Stimulated activated CD4-positive, alpha-beta T cell treated with anti-CD3 and anti-CD28 coated beads, TNF-alpha, amount 100 ng/mL, for 24 hours (primary cell): ENCODE data around the gene DNASE2.

Experiments used
- DNase-seq, 3 experiments: peaks; one replicate each; pipeline ENCODE4 v3.0.0-alpha.2; 2020; ENCODE audit warnings: low read depth in 3 of 3

Gene DNASE2

DNA sequence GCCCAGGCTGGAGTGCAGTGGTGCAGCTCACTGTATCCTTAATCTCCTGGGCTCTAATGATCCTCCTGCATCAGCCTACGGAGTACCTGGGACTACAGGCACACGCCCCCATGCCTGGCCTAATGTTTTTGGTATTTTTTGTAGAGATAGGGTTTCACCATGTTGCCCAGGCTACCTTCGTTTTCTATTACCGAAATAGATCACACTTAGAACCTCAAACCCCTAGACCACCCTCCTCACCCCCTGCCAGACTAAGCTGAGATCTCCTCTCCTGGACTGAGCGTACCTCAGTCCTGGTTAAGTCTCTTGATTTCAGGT lies 5.4 kb upstream of the DNASE2 start:
- no peak for DNase-seq

DNA sequence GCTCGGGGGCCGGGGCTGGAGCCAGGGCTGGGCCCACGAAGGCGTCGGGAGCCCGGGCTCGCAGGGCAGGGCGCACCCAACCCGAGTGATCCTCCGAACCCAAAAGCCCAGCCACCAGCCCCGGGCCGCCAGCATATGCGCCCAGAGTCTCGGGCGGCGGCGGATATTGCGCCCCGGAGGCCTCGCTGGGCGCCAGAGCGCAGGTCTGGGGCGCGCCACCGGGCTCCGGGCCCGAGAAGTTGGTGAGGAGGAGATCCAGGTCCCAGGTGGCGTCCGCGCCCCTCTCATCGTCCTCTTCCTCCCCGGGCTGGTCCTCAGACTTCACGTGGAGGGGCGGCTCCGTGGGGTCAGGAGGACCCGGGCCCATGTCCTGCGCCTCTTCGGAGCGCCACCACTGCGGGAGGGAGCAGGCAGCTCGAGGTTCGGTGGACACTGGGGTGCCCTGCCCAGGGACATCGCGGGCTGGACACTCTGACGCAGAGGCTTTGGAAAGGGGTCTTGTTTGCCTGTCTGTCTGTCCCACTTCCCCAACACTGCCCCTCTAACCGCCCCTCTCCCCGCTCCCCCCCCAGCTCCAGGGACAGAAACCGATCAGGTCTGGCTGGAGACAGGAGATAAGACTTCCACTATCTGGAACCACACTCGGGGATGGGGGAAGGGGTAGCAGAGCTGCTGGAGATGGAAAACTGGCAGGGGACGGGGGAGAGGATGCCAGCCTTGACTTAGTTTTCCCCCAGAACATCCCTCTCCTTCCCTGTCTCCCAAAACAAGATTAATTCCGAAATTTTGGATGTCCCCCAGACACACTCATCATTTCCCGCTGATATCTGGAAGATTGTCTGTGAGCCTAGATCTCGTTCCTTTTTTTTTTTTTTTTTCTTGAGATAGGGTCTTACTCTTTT lies 4.8 kb upstream of the DNASE2 start:
- DNase-seq, result no peak

DNA sequence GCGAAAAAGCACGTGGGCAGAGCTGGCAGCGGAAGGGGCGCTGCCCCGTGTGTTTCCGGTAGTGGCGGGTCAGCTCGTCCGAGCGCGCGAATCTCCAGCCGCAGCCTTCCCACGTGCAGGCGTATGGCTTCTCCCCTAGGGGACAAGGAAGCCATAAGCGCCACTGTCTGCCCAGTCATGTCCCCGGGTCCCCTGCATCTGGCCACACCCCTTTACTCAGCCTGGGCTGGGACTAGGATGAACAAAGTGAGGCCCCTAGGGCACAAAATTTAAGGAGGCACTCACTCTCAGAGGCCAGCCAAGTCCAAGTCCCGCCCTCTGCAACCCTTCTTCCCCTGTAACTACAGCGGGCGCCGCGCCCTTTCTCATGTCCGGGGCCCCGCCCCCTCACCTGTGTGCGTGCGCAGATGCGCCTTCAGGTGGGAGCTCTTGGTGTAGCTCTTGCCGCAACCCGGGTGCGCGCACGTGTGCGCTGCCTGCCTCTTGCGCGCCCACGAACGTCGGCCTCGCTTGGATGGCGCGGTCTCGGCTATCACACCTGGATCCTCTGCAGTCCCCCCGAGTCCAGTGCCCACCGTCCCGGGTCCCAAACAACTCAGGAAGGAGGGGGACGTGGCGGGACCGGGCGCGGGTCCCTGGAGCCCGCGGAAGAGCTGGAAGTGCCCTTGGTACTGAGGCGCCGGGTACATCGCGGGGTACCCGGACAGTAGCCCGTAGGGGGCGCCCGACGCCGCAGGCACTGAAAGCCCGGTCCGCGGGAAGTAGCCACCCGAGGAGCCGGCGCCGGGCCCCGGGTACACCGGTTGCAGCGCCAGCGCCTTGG lies 3.9 kb upstream of the DNASE2 start:
- DNase-seq, result peak; percentile 74 to 96 (median 79)

DNA sequence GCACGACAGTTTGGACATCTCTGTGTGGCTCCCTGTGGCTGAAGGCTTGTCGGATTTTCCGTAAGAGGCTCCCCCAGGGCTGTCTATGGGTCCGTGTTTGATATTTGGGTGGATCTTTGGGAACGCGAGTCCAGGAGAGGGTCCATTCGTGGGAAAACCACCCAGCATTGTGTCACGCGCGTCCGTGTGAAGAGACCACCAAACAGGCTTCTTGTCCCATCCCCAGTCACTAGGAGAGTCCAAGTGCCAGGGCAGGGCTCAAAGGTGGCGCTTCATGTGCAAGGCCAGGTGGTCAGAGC lies 3.3 kb upstream of the DNASE2 start:
- DNase-seq, result no peak

DNA sequence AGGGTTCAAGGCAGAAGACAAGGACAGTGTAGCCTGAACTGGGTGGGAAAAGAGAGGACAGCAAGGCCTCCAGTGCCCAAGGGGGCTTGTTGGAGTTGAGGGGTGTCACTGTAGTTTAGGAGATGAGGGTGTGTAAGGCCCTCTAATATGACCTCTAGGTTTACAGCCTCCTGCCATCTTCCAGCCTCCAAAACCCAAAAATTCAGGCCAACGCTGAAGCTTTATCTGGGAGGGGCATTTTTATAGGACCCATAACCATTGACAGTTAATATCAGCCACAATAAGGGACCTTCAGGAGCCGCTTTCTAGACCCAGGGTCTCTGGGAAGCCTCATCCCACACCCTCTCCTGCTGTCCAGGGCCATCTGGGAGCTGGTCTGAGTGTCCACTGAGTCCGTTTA lies 3.0 kb upstream of the DNASE2 start:
- no peak for DNase-seq

DNA sequence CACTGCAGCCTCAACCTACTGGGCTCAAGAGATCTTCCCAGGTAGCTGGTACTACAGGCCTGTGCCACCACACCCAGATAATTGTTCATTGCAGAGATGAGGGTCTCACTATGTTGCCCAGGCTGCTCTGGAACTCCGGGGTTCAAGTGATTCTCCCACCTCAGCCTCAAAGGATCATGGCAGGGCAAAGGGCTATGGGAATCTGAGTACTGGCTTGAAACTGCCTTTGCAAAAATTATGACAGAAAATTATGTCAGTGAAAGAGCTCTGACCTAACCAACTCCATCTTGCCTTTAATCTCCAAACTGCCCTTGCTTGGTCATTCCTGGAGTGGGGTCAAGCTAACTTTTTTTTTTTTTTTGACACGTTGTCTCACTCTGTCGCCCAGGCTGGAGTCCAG lies 1.3 kb upstream of the DNASE2 start:
- DNase-seq, result no peak

DNA sequence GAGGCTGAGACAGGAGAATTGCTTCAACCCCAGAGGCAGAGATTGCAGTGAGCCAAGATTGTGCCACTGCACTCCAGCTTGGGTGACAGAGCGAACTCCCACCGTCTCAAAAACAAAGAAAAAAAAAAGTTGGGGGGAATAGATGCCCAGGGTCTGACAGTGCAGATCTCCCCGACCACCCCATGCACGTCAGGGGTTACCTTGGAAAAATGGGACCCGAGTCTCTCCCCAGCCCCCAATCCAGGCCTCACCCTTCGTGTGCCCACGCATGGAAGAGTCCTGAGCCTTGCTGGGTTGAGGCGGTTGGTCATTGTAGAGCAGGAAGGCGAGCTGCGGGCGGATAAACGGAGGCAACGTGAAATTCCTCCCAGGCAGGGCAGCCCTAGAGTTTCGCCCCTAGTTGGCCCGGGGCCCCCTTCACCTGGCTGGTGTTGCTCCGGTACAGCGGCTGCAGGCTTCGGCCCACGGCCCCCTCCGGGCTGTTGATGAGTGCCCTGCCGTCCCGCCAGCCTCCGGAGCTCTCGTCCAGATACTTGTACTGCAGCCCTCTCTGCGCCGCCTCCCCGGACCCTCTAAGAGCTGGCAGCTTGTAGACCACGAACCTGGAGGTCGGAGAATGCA lies 588 bp downstream of the DNASE2 start:
- DNase-seq, result no peak

DNA sequence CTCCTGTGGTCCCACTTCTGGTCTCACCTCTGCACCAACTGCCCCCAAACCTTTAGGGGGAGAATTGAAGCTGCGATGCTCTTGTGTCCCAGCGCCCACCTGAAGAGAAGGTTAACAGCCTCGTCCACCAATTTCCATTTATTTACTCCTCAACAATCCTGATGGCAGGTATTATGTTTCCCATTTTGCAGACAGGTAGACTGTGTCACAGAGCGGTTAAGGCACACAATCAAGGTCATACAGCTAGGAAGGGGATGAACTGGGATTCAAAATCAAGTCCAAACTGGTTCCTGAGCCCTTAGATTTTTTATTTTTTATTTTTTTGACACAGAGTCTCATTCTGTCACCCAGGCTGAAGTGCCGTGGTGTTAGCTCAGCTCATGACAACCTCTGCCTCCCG lies 6.2 kb downstream of the DNASE2 start:
- DNase-seq, result no peak

DNA sequence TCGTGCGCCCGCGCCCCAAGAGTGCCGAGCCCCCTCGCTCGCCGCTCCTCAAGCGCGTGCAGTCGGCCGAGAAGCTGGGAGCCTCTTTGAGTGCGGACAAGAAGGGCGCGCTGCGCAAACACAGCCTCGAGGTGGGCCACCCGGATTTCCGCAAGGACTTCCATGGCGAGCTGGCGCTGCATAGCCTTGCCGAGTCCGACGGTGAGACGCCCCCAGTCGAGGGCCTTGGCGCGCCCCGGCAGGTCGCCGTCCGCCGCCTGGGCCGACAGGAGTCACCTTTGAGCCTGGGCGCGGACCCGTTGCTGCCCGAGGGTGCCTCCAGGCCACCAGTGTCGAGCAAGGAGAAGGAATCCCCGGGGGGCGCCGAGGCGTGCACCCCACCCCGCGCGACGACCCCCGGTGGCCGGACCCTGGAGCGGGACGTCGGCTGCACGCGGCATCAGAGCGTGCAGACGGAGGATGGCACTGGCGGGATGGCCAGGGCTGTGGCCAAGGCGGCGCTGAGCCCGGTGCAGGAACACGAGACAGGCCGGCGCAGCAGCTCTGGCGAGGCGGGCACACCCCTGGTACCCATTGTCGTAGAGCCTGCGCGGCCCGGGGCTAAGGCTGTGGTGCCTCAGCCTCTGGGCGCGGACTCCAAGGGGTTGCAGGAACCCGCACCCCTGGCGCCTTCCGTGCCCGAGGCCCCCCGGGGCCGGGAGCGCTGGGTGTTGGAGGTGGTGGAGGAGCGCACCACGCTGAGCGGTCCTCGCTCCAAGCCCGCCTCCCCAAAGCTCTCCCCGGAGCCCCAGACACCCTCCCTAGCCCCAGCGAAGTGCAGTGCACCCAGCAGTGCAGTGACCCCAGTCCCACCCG lies 7.1 kb downstream of the DNASE2 start:
- no peak for DNase-seq

DNA sequence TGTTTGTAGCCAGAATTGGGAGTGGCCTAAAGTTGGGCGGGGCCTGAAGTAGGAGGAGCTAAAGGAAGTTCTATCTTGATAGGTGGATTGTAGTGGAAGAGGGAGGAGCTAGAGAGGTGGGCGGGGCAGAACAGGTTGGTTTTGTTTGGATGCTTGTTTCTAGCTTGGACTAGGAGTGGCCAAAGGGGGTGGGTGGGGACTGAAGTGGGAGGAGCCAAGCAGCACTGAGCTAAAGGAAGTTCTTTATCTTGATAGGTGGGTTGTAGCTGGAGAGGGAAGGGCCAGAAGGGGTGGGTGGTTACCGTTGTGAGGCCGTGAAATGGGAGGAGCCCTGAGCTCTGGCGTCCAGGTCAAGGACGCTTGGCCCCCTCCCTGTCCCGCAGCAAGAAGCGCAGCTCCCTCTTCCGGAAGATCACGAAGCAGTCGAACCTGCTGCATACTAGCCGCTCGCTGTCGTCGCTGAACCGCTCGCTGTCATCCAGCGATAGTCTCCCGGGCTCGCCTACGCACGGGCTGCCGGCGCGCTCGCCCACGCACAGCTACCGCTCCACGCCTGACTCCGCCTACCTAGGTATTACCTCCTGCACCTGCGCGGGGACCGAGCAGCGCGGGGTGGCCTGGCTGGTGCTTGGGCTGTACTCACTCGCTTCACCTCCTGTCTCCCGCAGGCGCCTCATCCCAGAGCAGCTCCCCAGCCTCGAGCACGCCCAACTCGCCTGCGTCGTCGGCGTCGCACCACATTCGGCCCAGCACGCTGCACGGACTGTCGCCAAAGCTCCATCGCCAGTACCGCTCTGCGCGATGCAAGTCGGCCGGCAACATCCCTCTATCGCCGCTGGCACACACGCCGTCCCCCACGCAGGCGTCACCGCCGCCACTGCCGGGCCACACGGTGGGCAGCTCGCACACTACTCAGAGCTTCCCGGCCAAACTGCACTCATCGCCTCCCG lies 8.0 kb downstream of the DNASE2 start:
- DNase-seq, result peak in 2 of 3 experiments; percentile 14 to 52

DNA sequence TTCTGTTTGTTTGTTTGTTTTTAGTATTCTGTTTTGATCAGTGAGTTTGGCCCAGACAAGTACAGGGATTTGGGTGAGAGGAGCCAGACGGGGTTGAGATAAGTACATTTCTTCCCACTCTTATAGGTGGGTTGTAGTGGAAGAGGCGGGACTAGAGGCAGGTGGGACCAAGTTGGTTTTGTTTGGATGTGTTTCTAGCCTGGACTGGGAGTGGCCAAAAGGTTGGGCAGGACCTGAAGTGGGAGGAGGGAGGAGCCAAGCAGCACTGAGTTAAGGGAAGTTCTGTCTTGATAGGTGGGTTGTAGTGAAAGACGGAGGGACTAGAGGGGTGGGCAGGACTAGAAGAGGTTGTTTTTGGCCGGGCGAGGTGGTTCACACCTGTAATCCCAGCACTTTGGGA lies 9.0 kb downstream of the DNASE2 start:
- no peak for DNase-seq

DNA sequence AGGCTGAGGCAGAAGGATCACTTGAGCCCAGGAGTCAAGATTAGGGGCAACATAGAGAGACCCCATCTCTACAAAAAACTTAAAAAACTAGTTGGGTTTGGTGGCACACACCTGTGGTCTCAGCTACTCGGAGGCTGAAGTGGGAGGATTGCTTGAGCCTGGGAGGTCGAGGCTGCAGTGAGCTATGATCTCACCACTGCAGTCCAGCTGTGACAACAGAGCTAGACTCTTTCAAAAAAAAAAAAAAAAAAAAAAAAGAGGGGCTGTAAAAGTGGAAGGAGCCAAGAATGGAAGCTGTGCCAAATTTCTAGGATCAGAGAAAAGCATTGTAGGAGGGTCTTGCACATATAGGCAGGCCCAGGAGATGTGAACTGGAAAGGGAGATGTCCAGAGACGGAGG lies 9.6 kb downstream of the DNASE2 start:
- DNase-seq, result no peak

DNA sequence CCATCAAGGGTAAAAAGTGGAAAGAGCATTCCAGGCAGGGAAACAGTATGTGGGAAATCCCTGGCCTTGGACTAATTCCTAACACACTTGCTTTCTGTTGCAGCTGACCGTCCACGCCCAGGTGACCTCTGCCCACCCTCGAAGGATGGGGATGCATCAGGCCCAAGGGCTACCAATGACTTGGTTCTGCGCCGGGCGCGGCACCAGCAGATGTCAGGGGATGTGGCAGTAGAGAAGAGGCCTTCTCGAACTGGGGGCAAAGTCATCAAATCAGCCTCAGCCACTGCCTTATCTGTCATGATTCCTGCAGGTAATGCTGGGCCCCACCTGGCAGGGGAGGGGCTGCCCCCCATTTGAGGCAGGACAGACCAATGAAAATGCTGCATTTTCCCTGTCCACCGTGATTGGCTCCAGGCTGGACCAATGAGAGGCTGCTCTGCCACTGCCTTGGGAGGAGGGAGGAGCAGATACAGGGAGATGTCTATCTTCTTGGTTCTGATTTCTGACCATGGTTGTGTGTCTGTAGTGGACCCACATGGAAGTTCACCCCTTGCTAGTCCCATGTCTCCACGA lies 12.6 kb downstream of the DNASE2 start:
- DNase-seq, result no peak

DNA sequence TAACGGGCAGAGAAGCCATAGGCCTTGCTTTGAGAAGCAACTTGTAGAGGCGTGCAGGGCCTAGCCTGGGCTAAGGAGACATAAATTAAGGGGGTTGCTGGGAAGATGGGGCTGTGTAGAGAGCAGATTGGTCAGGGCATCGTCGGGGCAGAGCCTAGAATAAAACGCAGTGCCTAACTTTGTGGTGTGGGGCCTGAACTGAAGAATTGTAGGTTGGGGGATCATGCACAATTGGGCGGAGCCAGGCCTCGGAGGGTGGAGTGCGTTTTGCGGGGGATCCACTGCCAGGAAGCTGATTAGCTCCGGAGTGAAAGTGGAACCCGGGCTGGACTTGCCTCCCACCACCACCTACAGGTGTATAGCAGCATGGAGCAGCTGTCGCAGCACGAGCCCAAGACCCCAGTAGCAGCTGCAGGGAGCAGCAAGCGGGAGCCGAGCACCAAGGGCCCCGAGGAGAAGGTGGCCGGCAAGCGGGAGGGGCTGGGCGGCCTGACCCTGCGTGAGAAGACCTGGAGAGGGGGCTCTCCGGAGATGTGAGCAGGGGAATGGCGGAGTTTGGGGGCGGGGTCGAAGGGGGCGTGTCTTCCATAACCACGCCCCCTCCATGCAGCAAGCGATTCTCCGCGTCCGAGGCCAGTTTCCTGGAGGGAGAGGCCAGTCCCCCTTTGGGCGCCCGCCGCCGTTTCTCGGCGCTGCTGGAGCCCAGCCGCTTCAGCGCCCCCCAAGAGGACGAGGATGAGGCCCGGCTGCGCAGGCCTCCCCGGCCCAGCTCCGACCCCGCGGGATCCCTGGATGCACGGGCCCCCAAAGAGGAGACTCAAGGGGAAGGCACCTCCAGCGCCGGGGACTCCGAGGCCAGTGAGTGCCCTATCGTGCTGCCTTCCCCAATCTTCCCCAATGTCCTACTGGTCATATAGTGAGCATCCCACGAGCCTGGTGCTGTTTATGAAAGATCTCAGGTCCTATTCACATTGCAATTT lies 13.8 kb downstream of the DNASE2 start:
- peak in 2 of 3 experiments; percentile 47 to 71 for DNase-seq

DNA sequence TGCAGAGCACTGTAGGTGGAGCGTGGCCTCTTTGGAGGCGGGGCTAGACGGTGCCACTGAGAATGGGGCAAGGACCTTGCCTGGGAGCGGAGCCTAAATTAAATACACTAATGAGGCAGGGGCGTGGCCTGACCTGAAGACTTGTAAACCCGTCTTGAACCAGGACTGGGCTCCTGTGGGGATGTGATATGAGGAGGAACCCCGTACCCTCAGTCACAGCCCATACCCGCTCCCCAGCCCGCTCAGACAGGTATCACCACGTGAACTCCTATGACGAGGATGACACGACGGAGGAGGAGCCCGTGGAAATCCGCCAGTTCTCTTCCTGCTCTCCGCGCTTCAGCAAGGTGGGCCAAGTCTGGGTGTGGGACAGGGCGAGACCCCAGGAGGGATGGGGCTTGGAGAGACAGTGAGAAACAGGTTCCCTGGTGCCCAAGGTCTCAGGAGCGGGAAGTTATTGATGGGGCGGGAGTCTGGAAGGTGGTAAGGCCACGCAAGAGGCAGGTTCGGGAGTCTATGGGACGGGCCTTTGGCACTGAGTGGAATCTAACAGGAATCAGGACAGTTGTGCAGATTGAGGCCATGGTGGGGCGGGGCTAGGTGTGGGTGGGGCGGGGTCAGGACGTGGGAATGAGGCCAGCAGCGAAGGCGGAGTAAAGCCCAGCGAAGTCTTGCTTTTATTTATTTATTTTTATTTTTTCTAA lies 14.7 kb downstream of the DNASE2 start:
- DNase-seq, result no peak

DNA sequence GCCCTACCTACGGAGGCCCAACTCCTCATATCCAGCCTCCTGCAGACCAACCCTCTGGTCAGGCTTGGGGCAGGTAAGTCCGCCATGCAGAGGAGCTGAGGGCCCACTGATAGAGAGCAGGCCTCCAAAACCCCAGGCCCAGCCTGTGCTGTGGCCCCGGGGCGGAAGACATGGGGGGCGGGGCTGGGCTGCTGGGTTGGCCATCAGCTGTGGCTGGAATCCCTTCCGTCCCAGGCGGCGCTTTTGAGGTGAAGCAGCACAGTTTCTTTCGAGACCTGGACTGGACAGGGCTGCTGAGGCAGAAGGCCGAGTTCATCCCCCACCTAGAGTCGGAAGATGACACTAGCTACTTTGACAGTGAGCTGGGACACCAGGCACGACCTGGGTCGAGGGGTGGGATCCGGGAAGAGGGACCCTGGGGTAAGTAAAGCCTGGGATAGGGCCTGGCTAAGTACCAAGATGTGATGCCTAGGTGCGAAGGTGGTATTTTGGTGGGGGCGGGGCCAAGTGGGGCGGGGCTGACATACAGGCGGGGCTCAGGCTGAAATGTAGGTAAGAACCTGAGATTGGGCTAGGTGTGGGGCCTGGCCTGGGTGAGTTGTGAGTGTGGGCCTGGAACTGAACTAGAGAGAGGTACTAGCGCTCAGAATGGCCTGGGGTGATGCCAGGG lies 15.4 kb downstream of the DNASE2 start:
- DNase-seq, result no peak

DNA sequence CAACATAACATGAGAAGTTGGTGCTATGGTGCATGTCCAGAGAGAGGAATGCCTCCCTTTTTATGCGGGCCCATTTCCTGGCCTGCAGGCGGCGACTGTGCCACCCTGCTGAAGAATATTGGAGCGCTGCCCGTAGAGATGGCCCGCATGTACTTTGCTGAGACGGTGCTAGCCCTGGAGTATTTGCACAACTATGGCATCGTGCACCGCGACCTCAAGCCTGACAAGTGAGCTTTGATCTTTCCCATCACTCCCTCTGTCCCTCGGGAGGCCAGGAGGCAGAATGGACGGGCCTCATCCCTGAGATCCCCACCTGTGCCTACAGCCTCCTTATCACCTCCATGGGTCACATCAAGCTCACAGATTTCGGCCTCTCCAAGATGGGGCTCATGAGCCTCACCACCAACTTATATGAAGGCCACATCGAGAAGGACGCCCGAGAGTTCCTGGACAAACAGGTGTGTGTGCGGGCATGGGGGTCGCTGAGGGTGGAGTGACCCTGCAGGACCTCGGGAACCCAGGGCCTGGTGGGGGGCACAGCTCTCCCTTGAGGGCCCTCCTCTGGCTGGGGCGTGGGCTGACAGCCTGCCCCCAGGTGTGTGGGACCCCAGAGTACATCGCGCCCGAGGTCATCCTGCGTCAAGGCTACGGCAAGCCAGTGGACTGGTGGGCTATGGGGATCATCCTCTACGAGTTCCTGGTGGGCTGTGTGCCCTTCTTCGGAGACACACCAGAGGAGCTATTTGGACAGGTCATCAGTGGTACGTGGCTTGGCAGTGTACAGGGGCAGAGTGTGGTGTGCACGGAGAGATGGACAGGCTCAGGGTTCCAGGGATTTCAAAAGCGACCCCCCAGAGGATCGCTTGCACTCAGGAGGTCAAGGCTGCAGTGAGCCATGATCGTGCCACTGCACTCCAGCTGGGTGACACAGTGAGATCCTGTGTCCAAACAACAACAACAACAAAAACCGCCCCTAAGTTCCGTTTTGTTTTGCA lies 16.2 kb downstream of the DNASE2 start:
- DNase-seq, result no peak
